AG04449 (cell line): Measurements from ENCODE around the gene RUNX2.

ENCODE experiments used
- CTCF ChIA-PET: fragments of 350-600 bp; formaldehyde crosslinking; extraction: SDS; loops from one replicate; lab custom pipeline; 2021; ENCODE audit warnings: antibody characterized with exemption; lab: Yijun Ruan, JAX
- POLR2A ChIA-PET: fragments of 400-600, 350-600 bp; formaldehyde crosslinking; extraction: SDS; loops from one replicate; lab custom pipeline; 2020; ENCODE audit warnings: antibody characterized with exemption, inconsistent platforms; lab: Yijun Ruan, JAX
- DNase-seq: peaks from one replicate; pipeline ENCODE4 v3.0.0-alpha.2; 2010; ENCODE audit warnings: low read depth, low spot score
- H3K4me3 ChIP-seq: 2 replicates; pipeline ENCODE4 v1.5.1; 2011; ENCODE audit warnings: low read depth, mild to moderate bottlenecking, control low read depth, low read length
- TF ChIP-seq, protein P1 (sequence below): IDR thresholded peaks from one replicate; pipeline ENCODE4 v1.5.1; 2011; ENCODE audit warnings: mild to moderate bottlenecking, moderate library complexity, low read length, control low read depth, inconsistent platforms; ENCODE audit not compliant: insufficient read depth; ENCODE audit errors: missing control alignments

Gene RUNX2

DNA sequence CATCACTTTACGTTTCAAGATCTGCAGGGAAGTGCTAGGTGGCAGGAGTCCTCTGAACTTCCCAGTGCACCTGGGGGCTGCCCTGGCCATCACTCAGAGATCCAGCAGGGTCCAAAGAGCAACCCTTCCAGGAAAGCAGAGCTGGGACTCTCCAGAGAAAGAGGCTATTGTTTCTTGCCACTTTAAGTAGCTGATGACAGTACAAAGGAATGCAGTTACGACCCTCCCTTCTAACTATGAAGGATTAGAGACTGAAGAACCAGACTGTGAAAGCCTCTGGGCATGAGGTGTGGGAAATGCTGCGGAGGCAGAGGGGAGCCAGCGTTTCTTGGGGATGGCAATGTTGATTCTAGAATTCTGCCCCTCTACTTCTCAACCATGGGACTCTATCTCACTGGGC is 238.8 kb downstream of the RUNX2 start:
- ChIA-PET POLR2A (no interaction called here), CTCF (interaction anchor here (0.7 kb wide), 1 partner anchor 254 kb away, joined by 3 read pairs; no protein-coding TSS in a partner anchor)
- TF ChIP-seq, protein P1, sequence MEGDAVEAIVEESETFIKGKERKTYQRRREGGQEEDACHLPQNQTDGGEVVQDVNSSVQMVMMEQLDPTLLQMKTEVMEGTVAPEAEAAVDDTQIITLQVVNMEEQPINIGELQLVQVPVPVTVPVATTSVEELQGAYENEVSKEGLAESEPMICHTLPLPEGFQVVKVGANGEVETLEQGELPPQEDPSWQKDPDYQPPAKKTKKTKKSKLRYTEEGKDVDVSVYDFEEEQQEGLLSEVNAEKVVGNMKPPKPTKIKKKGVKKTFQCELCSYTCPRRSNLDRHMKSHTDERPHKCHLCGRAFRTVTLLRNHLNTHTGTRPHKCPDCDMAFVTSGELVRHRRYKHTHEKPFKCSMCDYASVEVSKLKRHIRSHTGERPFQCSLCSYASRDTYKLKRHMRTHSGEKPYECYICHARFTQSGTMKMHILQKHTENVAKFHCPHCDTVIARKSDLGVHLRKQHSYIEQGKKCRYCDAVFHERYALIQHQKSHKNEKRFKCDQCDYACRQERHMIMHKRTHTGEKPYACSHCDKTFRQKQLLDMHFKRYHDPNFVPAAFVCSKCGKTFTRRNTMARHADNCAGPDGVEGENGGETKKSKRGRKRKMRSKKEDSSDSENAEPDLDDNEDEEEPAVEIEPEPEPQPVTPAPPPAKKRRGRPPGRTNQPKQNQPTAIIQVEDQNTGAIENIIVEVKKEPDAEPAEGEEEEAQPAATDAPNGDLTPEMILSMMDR = no peak
- H3K4me3 ChIP-seq = no peak overlapping the region
- no peak for DNase-seq

DNA sequence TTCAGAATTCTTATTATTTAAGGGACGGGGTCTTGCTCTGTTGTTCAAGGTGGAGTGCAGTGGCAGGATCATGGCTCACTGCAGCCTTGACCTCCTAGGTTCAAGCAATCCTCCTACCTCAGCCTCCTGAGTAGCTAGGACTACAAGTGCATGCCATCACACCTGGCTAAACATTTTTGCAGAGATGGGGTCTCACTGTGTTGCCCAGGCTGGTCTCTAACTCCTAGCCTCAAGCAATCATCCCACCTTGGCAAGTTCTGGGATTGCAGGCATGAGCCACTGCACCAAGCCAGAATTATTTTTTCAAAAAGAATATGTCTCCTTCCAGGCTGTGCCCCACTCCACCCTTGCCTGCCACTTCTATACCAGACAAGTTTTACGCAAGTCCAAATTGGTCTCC is 239.7 kb downstream of the RUNX2 start:
- H3K4me3 ChIP-seq = no peak overlapping the region
- TF ChIP-seq, protein P1 = no peak
- no peak for DNase-seq
- ChIA-PET POLR2A (no interaction called here), CTCF (no interaction called here)

DNA sequence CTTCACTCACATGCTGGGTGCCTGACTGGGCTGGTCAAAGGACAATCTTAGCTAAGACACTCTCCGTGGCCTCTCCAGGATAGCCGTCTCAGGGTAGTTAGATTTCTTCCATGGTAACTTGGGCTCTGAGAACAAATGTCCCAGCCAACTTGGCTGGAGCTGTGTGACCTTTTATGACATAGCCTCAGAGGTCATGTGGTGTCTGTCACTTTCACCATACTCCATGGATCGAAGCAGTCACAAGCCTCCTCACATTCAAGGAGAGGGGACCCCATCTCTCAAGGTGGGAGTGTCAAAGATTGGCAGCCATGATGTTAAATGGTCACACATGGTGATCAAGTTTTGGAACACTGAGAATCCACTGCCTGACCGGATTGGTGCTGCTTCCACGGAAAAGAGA is 240.5 kb downstream of the RUNX2 start:
- TF ChIP-seq, protein P1 = no peak
- no peak for DNase-seq
- CTCF ChIA-PET = interaction anchor here (0.6 kb wide), 1 partner anchor 318 kb away, joined by 3 read pairs; no protein-coding TSS in a partner anchor
- POLR2A ChIA-PET = no interaction called here
- no peak overlapping the region for H3K4me3 ChIP-seq

DNA sequence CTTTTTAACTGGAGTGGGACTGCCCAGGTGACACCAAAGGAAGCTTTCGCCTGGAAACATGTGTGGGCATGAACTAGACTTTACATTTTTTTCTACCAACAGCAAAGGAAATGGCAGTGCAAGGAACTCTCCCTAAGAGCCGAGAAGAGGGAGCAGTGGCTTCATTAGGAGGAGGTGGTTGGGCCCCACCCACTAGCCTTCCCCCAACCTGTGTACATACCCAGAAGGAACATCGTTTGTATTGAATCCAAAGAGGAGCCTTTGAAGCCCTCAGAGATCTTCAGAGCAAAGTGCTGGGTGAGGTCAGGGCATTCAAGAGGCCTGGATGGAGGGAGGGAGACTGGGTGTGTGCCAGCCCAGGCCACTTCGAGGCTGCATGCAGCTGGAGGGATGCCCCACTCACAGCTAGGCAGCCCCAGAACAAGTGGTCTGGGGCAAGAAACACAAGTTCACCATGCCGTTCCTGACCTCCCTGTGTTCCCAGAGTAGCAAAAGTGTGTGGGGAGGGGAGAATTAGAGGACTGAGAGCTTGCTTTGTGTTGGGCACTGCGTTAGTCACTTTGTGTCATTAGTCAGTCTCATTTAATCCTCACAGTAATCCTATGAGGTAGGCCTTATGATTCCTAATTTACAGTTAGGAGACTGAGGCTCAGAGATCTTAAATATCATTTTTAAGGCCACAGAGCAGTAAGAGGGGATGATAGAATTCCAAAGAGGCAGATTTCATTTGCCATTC is 241.2 kb downstream of the RUNX2 start:
- ChIA-PET POLR2A (no interaction called here), CTCF (no interaction called here)
- TF ChIP-seq, protein P1 = no peak

DNA sequence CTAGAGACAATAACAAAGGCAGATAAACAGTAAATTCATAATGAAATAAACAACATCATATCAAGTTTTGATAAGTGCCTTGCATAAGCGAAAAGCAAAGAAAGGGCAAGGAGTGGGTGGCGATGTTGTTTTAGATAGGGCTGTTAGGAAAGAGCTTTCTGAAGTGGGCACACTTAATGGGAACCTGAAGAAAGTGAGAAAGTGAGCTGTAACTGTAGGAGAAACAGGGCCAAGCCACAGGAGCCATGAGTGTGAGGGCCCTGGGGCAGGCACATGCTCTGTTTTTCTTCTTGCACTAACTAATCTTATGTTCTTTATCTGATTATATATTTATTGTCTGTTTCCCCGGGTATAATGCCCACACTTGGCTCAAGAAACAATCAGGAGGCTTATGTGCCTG is 243.0 kb downstream of the RUNX2 start:
- POLR2A ChIA-PET = no interaction called here
- TF ChIP-seq, protein P1 = no peak
- no peak for DNase-seq
- H3K4me3 ChIP-seq = no peak overlapping the region
- CTCF ChIA-PET = no interaction called here

More for the DNA sequence above, 241.2 kb downstream of the RUNX2 start:
- no peak for DNase-seq
- no peak overlapping the region for H3K4me3 ChIP-seq

DNA sequence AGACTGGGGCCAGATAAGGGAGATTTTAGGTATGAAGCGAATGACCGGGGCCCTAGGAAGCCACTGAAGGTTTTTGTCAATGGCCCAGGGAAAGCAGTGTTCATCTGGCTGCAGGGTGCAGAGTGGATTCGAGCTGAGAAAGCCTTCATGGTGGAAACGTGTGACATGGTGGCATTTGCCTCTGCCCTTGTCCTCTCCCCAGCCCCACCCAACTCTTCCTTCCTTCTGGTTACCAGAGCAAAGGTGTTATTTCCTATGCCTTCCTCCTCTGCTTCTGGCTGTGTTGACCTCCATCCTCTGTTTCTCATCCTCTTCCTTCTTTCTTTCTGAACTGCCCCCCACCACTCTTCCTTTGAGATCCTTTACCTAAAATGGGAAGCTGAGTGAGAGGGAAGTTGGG is 244.7 kb downstream of the RUNX2 start:
- TF ChIP-seq, protein P1 = no peak
- ChIA-PET CTCF (interaction anchor here (1.5 kb wide), 2 partner anchors 13 to 141 kb away, joined by 4 read pairs; no protein-coding TSS in a partner anchor), POLR2A (no interaction called here)
- H3K4me3 ChIP-seq = no peak overlapping the region
- no peak for DNase-seq
